SU-DHL-6 (cell line): Measurements from ENCODE around the gene OR2J3.

ENCODE experiments used
- H2AFZ ChIP-seq: fragments of 200-600 bp; sonication (generic); 2 replicates; pipeline ENCODE4 v1.6.1; 2014; ENCODE audit warnings: low read depth, mild to moderate bottlenecking, moderate library complexity, mixed read lengths, antibody characterized with exemption, low read length; ENCODE audit not compliant: severe bottlenecking
- H3F3A ChIP-seq: fragments of 200-600 bp; shearing (Covaris generic); 2 replicates; pipeline ENCODE4 v1.6.0; 2016; ENCODE audit warnings: antibody characterized with exemption, mild to moderate bottlenecking; ENCODE audit not compliant: insufficient read depth
- H3K27ac ChIP-seq: fragments of 200-600 bp; sonication (generic); 2 replicates; pipeline ENCODE4 v1.5.1; 2016; ENCODE audit warnings: low read depth, mild to moderate bottlenecking, low read length, moderate library complexity, mixed read lengths
- H3K27me3 ChIP-seq: fragments of 200-600 bp; sonication (generic), shearing (Covaris generic); 2 replicates; pipeline ENCODE4 v1.6.0; 2014; ENCODE audit warnings: mild to moderate bottlenecking, low read length
- H3K36me3 ChIP-seq: fragments of 200-600 bp; sonication (generic); 2 replicates; pipeline ENCODE4 v1.6.1; 2014; ENCODE audit warnings: mild to moderate bottlenecking, low read length, mixed read lengths
- H3K4me2 ChIP-seq: fragments of 300-600, 200-600 bp; shearing (Covaris generic), sonication (generic); 2 replicates; pipeline ENCODE4 v1.6.0; 2014; ENCODE audit warnings: low read length, low read depth, mild to moderate bottlenecking; ENCODE audit not compliant: poor library complexity, severe bottlenecking
- H3K4me3 ChIP-seq: fragments of 200-600 bp; sonication (generic); 2 replicates; pipeline ENCODE4 v1.5.1; 2014; ENCODE audit warnings: antibody characterized with exemption, low read length, mild to moderate bottlenecking, mixed read lengths; ENCODE audit not compliant: insufficient read depth, poor library complexity, severe bottlenecking
- H3K79me2 ChIP-seq: fragments of 200-600 bp; sonication (generic); 2 replicates; pipeline ENCODE4 v1.6.1; 2014; ENCODE audit warnings: mild to moderate bottlenecking, low read length, moderate library complexity; ENCODE audit not compliant: insufficient read depth
- H3K9ac ChIP-seq: fragments of 200-600 bp; sonication (generic); 2 replicates; pipeline ENCODE4 v1.7.0; 2014; ENCODE audit warnings: mild to moderate bottlenecking, low read length
- H3K9me2 ChIP-seq: fragments of 200-600 bp; sonication (generic); replicated peaks from 2 replicates; pipeline ENCODE4 v1.6.1; 2014; ENCODE audit warnings: low read length; ENCODE audit not compliant: insufficient read depth
- H3K9me3 ChIP-seq: fragments of 200-600 bp; sonication (generic); 2 replicates; pipeline ENCODE4 v1.6.1; 2014; ENCODE audit warnings: low read length, mixed read lengths; ENCODE audit not compliant: insufficient read depth
- H4K20me1 ChIP-seq: fragments of 200-600 bp; sonication (generic); 2 replicates; pipeline ENCODE4 v1.6.1; 2014; ENCODE audit warnings: low read depth, mild to moderate bottlenecking, antibody characterized with exemption, low read length, moderate library complexity, mixed read lengths
- EZH2phosphoT487 ChIP-seq: fragments of 200-600 bp; sonication (generic), shearing (Covaris generic); conservative IDR thresholded peaks from 2 replicates; pipeline ENCODE4 v1.6.1; 2018; ENCODE audit warnings: mild to moderate bottlenecking, antibody characterized with exemption, low read length, moderate library complexity, mixed read lengths
- TF ChIP-seq, protein P1 (sequence below): fragments of 200-600 bp; sonication (generic); IDR thresholded peaks from one replicate; pipeline ENCODE4 v1.5.1; 2017; ENCODE audit warnings: antibody characterized with exemption, mild to moderate bottlenecking, low read length, moderate library complexity; ENCODE audit not compliant: insufficient read depth, poor library complexity, severe bottlenecking

Gene OR2J3

DNA sequence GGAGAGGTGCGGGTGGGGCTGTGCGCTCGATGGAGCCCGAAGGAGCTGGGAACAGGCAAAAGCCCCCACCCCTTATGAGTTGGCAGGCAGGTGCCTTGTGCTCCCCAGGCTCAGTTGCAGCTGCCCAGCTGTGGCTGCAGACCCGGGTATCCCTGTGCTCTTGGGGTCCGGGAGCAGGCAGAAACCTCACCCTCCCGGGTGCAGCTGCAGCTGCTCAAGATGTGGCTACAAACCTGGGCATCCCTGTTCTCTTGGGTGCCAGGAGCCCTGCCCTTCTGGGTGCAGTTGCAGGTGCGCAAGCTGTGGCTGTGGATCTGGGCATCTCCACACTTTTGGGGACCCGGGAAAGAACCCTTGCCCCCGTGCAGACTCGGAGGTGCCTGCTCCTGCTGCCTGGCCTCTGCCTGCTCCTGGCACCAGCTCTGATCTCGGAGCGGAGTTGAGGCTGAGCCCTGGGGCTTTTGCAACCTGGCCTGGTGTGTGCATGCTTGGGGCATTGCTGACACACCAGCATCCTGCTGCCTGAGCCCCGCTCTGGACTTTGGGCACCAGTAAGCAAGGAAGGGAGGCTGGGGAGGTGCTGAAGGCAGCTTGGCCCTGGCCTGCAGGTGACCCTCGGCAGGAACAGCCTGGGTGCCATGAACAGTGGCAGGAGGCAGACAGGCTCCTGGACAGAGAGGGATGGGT, 21.6 kb downstream of the OR2J3 start:
- no peaks in the 10 kb centered on the region for H3K36me3 ChIP-seq
- no peaks in the 10 kb centered on the region; the same call in 1 of the 2 replicates for H4K20me1 ChIP-seq
- no peaks in the 10 kb centered on the region for H3K9me3 ChIP-seq
- H3K9me2 ChIP-seq = no peaks in the 10 kb centered on the region
- no peak overlapping the region for H3K9ac ChIP-seq
- H3K79me2 ChIP-seq = no peaks in the 10 kb centered on the region
- H3K4me2 ChIP-seq = no peak overlapping the region
- H3K27me3 ChIP-seq = no peaks in the 10 kb centered on the region
- H3F3A ChIP-seq = no peaks in the 10 kb centered on the region
- no peak overlapping the region for H3K27ac ChIP-seq
- no peak overlapping the region for H2AFZ ChIP-seq
- no peak for TF ChIP-seq EZH2phosphoT487
- TF ChIP-seq, protein P1, sequence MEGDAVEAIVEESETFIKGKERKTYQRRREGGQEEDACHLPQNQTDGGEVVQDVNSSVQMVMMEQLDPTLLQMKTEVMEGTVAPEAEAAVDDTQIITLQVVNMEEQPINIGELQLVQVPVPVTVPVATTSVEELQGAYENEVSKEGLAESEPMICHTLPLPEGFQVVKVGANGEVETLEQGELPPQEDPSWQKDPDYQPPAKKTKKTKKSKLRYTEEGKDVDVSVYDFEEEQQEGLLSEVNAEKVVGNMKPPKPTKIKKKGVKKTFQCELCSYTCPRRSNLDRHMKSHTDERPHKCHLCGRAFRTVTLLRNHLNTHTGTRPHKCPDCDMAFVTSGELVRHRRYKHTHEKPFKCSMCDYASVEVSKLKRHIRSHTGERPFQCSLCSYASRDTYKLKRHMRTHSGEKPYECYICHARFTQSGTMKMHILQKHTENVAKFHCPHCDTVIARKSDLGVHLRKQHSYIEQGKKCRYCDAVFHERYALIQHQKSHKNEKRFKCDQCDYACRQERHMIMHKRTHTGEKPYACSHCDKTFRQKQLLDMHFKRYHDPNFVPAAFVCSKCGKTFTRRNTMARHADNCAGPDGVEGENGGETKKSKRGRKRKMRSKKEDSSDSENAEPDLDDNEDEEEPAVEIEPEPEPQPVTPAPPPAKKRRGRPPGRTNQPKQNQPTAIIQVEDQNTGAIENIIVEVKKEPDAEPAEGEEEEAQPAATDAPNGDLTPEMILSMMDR = no peak
- H3K4me3 ChIP-seq = no peak overlapping the region

DNA sequence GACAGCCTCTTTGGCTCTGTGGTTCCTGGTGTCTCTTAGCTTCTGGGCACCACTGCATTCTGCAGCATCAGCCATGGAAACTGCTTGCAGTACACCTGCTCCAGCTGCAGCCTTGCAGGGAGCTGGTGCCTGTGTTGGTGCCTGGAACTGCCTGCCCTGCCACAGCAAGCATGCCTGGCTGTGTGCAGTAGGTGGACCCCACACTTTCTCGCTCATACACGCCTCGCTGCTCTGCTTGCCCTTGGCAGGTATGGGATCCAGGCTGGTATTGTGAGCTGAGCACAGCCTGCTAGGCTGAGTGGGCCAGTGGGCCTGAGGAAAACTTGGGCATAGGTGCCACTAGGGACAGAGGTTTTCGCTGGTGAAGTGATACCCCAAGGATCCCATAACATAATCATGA, 22.8 kb downstream of the OR2J3 start:
- Histone ChIP-seq H4K20me1 (no peaks in the 10 kb centered on the region; the same call in 1 of the 2 replicates), H3F3A (no peaks in the 10 kb centered on the region), H3K9ac (no peak overlapping the region), H3K79me2 (no peaks in the 10 kb centered on the region), H3K27ac (no peak overlapping the region), H3K36me3 (no peaks in the 10 kb centered on the region), H3K4me2 (no peak overlapping the region), H3K9me3 (no peaks in the 10 kb centered on the region), H3K9me2 (no peaks in the 10 kb centered on the region), H3K4me3 (no peak overlapping the region), H2AFZ (no peak overlapping the region), H3K27me3 (no peaks in the 10 kb centered on the region)
- no peak for TF ChIP-seq EZH2phosphoT487
- TF ChIP-seq, protein P1 = no peak

DNA sequence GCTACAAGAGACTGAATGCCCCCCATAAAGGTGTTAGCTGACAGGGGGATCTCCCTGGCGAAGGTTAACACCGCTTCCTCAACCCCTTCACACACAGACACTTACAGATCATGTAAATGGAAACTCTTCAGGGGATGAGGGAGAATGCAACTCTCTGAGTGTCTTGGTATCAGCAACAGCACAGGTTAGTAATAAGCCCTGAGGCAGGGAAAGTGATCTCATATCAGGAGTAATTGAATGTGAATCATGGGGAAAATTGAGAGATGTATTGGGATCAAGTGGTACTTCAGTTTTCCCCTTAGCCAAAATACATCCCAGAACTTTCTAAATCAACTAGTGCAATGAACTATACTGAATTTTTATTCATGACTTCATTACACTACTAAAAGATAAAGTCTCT, 23.8 kb downstream of the OR2J3 start:
- no peak overlapping the region for H3K4me3 ChIP-seq
- H3K36me3 ChIP-seq = no peaks in the 10 kb centered on the region
- H3K27ac ChIP-seq = no peak overlapping the region
- H4K20me1 ChIP-seq = no peaks in the 10 kb centered on the region; the same call in 1 of the 2 replicates
- H3K27me3 ChIP-seq = no peaks in the 10 kb centered on the region
- H3F3A ChIP-seq = no peaks in the 10 kb centered on the region
- no peak overlapping the region for H2AFZ ChIP-seq
- H3K9ac ChIP-seq = no peak overlapping the region
- H3K4me2 ChIP-seq = no peak overlapping the region
- H3K79me2 ChIP-seq = no peaks in the 10 kb centered on the region
- no peak for TF ChIP-seq EZH2phosphoT487
- TF ChIP-seq, protein P1 = no peak
- H3K9me3 ChIP-seq = no peaks in the 10 kb centered on the region
- no peaks in the 10 kb centered on the region for H3K9me2 ChIP-seq
